Activated CD4-positive, alpha-beta T cell treated with anti-CD3 and anti-CD28 coated beads, Interleukin-2, amount 10 ng/mL, durations not matched to agents 24 days and 14 days (primary cell): Measurements from ENCODE around the gene PTPRD. TPM values are rescaled to one million over a fixed set of nuclear protein-coding genes. Genes with fewer than 3 reads are reported as not detected.

Experiments used
- DNase-seq: peaks from one replicate; pipeline ENCODE4 v3.0.0; 2022
- H3K27ac Mint-ChIP-seq: one replicate; pipeline ENCODE4 v1.8.0; 2022; ENCODE audit warnings: mild to moderate bottlenecking, mixed read lengths
- H3K27me3 Mint-ChIP-seq: one replicate; pipeline ENCODE4 v1.8.0; 2022; ENCODE audit warnings: mixed read lengths
- H3K36me3 Mint-ChIP-seq: one replicate; pipeline ENCODE4 v1.8.0; 2022; ENCODE audit warnings: low read depth, mild to moderate bottlenecking, mixed read lengths
- H3K4me1 Mint-ChIP-seq: one replicate; pipeline ENCODE4 v1.8.0; 2021; ENCODE audit warnings: mixed read lengths
- H3K4me3 Mint-ChIP-seq: one replicate; pipeline ENCODE4 v1.8.0; 2022; ENCODE audit warnings: mild to moderate bottlenecking, moderate library complexity, mixed read lengths
- H3K9me3 Mint-ChIP-seq: one replicate; pipeline ENCODE4 v1.8.0; 2021; ENCODE audit warnings: mixed read lengths
- intact Hi-C: fragments of 100-400 bp; cut with micrococcal nuclease; formaldehyde crosslinking; loops from one replicate; pipeline ENCODE4 v1.15.1; 2023
- total RNA-seq: library from RNA; stranded (reverse); gene quantifications from 2 replicates; pipeline ENCODE4 v1.2.3, GENCODE V29; 2022

Gene PTPRD
- total RNA-seq, 1 donor from 2014 or later: not detected

GRCh38 chr9:8817335-8817734 is 1795.5 kb downstream of the PTPRD start:
- no peak overlapping the region for H3K4me3 Mint-ChIP-seq
- intact Hi-C loops: no loop called here
- no peaks in the 10 kb centered on the region for H3K9me3 Mint-ChIP-seq
- no peak overlapping the region for H3K27ac Mint-ChIP-seq
- no peaks in the 10 kb centered on the region for H3K36me3 Mint-ChIP-seq
- no peaks in the 10 kb centered on the region for H3K4me1 Mint-ChIP-seq
- no peak for DNase-seq
- H3K27me3 Mint-ChIP-seq: no peaks in the 10 kb centered on the region

- no peak overlapping the region for H3K4me3 Mint-ChIP-seq
- peak; percentile 43 for DNase-seq
- no peaks in the 10 kb centered on the region for H3K4me1 Mint-ChIP-seq
- no peaks in the 10 kb centered on the region for H3K27me3 Mint-ChIP-seq
- no peaks in the 10 kb centered on the region for H3K36me3 Mint-ChIP-seq
- intact Hi-C loops: no loop called here
- no peaks in the 10 kb centered on the region for H3K9me3 Mint-ChIP-seq
- H3K27ac Mint-ChIP-seq: no peak overlapping the region
Measured at GRCh38 chr9:8816361-8816760, 1796.4 kb downstream of the PTPRD start.

- no peak overlapping the region for H3K4me3 Mint-ChIP-seq
- no peaks in the 10 kb centered on the region for H3K36me3 Mint-ChIP-seq
- H3K27me3 Mint-ChIP-seq: no peaks in the 10 kb centered on the region
- intact Hi-C loops: no loop called here
- H3K27ac Mint-ChIP-seq: no peak overlapping the region
- no peaks in the 10 kb centered on the region for H3K9me3 Mint-ChIP-seq
- no peak for DNase-seq
- H3K4me1 Mint-ChIP-seq: no peaks in the 10 kb centered on the region
Measured at GRCh38 chr9:8815931-8816330, 1796.9 kb downstream of the PTPRD start.

GRCh38 chr9:8815219-8815618 is 1797.6 kb downstream of the PTPRD start:
- Mint-ChIP-seq H3K4me1 (no peaks in the 10 kb centered on the region), H3K27ac (no peak overlapping the region), H3K36me3 (no peaks in the 10 kb centered on the region), H3K9me3 (no peaks in the 10 kb centered on the region), H3K4me3 (no peak overlapping the region), H3K27me3 (no peaks in the 10 kb centered on the region)
- intact Hi-C loops: no loop called here
- no peak for DNase-seq

- H3K4me1 Mint-ChIP-seq: no peaks in the 10 kb centered on the region
- no peaks in the 10 kb centered on the region for H3K27me3 Mint-ChIP-seq
- no peaks in the 10 kb centered on the region for H3K36me3 Mint-ChIP-seq
- H3K4me3 Mint-ChIP-seq: no peak overlapping the region
- no peaks in the 10 kb centered on the region for H3K9me3 Mint-ChIP-seq
- intact Hi-C loops: no loop called here
- no peak overlapping the region for H3K27ac Mint-ChIP-seq
- DNase-seq: no peak
Measured at GRCh38 chr9:8812888-8813287, 1799.9 kb downstream of the PTPRD start.

GRCh38 chr9:8809741-8810140 is 1803.1 kb downstream of the PTPRD start:
- H3K27ac Mint-ChIP-seq: no peak overlapping the region
- no peaks in the 10 kb centered on the region for H3K27me3 Mint-ChIP-seq
- no peaks in the 10 kb centered on the region for H3K9me3 Mint-ChIP-seq
- intact Hi-C loops: no loop called here
- no peaks in the 10 kb centered on the region for H3K36me3 Mint-ChIP-seq
- no peak overlapping the region for H3K4me3 Mint-ChIP-seq
- no peaks in the 10 kb centered on the region for H3K4me1 Mint-ChIP-seq
- DNase-seq: no peak

GRCh38 chr9:8806150-8806549 is 1806.7 kb downstream of the PTPRD start:
- Mint-ChIP-seq H3K27me3 (no peaks in the 10 kb centered on the region), H3K9me3 (no peaks in the 10 kb centered on the region), H3K36me3 (no peaks in the 10 kb centered on the region), H3K4me3 (no peak overlapping the region), H3K4me1 (no peaks in the 10 kb centered on the region), H3K27ac (no peak overlapping the region)
- intact Hi-C loops: no loop called here
- DNase-seq: no peak

GRCh38 chr9:8804613-8805012 is 1808.2 kb downstream of the PTPRD start:
- Mint-ChIP-seq H3K36me3 (no peaks in the 10 kb centered on the region), H3K4me3 (no peak overlapping the region), H3K27me3 (no peaks in the 10 kb centered on the region), H3K9me3 (no peaks in the 10 kb centered on the region), H3K4me1 (no peaks in the 10 kb centered on the region), H3K27ac (no peak overlapping the region)
- intact Hi-C loops: no loop called here
- DNase-seq: no peak

- H3K27ac Mint-ChIP-seq: no peak overlapping the region
- H3K4me1 Mint-ChIP-seq: no peaks in the 10 kb centered on the region
- H3K36me3 Mint-ChIP-seq: no peaks in the 10 kb centered on the region
- intact Hi-C loops: no loop called here
- H3K4me3 Mint-ChIP-seq: no peak overlapping the region
- H3K9me3 Mint-ChIP-seq: no peaks in the 10 kb centered on the region
- H3K27me3 Mint-ChIP-seq: no peaks in the 10 kb centered on the region
- DNase-seq: no peak
Measured at GRCh38 chr9:8802242-8802641, 1810.6 kb downstream of the PTPRD start.

GRCh38 chr9:8800196-8800595 is 1812.6 kb downstream of the PTPRD start:
- Mint-ChIP-seq H3K4me3 (no peak overlapping the region), H3K27me3 (no peaks in the 10 kb centered on the region), H3K36me3 (no peaks in the 10 kb centered on the region), H3K9me3 (no peaks in the 10 kb centered on the region), H3K27ac (no peak overlapping the region), H3K4me1 (no peaks in the 10 kb centered on the region)
- DNase-seq: no peak
- intact Hi-C loops: no loop called here

GRCh38 chr9:8799615-8800014 is 1813.2 kb downstream of the PTPRD start:
- H3K27me3 Mint-ChIP-seq: no peaks in the 10 kb centered on the region
- intact Hi-C loops: no loop called here
- H3K27ac Mint-ChIP-seq: no peak overlapping the region
- DNase-seq: no peak
- H3K9me3 Mint-ChIP-seq: no peaks in the 10 kb centered on the region
- H3K36me3 Mint-ChIP-seq: no peaks in the 10 kb centered on the region
- H3K4me1 Mint-ChIP-seq: no peaks in the 10 kb centered on the region
- H3K4me3 Mint-ChIP-seq: no peak overlapping the region

- no peaks in the 10 kb centered on the region for H3K36me3 Mint-ChIP-seq
- H3K27ac Mint-ChIP-seq: no peak overlapping the region
- DNase-seq: no peak
- intact Hi-C loops: no loop called here
- no peaks in the 10 kb centered on the region for H3K4me1 Mint-ChIP-seq
- H3K27me3 Mint-ChIP-seq: no peaks in the 10 kb centered on the region
- H3K4me3 Mint-ChIP-seq: no peak overlapping the region
- H3K9me3 Mint-ChIP-seq: no peaks in the 10 kb centered on the region
Measured at GRCh38 chr9:8799206-8799605, 1813.6 kb downstream of the PTPRD start.

GRCh38 chr9:8784838-8785237 is 1828.0 kb downstream of the PTPRD start:
- intact Hi-C loops: no loop called here
- no peak overlapping the region for H3K4me3 Mint-ChIP-seq
- DNase-seq: no peak
- no peaks in the 10 kb centered on the region for H3K27me3 Mint-ChIP-seq
- H3K4me1 Mint-ChIP-seq: no peaks in the 10 kb centered on the region
- no peak overlapping the region for H3K27ac Mint-ChIP-seq
- no peaks in the 10 kb centered on the region for H3K36me3 Mint-ChIP-seq
- H3K9me3 Mint-ChIP-seq: no peaks in the 10 kb centered on the region

GRCh38 chr9:8783941-8784340 is 1828.9 kb downstream of the PTPRD start:
- Mint-ChIP-seq H3K9me3 (no peaks in the 10 kb centered on the region), H3K4me3 (no peak overlapping the region), H3K27ac (no peak overlapping the region), H3K27me3 (no peaks in the 10 kb centered on the region), H3K4me1 (no peaks in the 10 kb centered on the region), H3K36me3 (no peaks in the 10 kb centered on the region)
- intact Hi-C loops: no loop called here
- DNase-seq: no peak

GRCh38 chr9:8782237-8782636 is 1830.6 kb downstream of the PTPRD start:
- Mint-ChIP-seq H3K36me3 (no peaks in the 10 kb centered on the region), H3K4me3 (no peak overlapping the region), H3K27me3 (no peaks in the 10 kb centered on the region), H3K27ac (no peak overlapping the region), H3K9me3 (no peaks in the 10 kb centered on the region), H3K4me1 (no peaks in the 10 kb centered on the region)
- intact Hi-C loops: no loop called here
- no peak for DNase-seq
